Measurements from ENCODE around the gene ABRAXAS1. TPM values are rescaled to one million over a fixed set of nuclear protein-coding genes. Genes with fewer than 3 reads are reported as not detected.

The ABRAXAS1 gene
- total RNA-seq, 1 donor from 2014 or later, result 9.0 TPM

- DNase-seq (ENCODE audit: low spot score), result no peak
These were observed 30.2 kb downstream of the ABRAXAS1 start for GRCh38 chr4:83454686-83455085.

- no peak for DNase-seq (ENCODE audit: low spot score)
These were observed 35.9 kb downstream of the ABRAXAS1 start for GRCh38 chr4:83449009-83449408.

- no peak for DNase-seq (ENCODE audit: low spot score)
These were observed 44.0 kb downstream of the ABRAXAS1 start for GRCh38 chr4:83440899-83441298.

GRCh38 chr4:83440148-83440814, 44.6 kb downstream of the ABRAXAS1 start:
- no peak for DNase-seq (ENCODE audit: low spot score)

- no peak for DNase-seq (ENCODE audit: low spot score)
These were observed 46.2 kb downstream of the ABRAXAS1 start for GRCh38 chr4:83438719-83439118.

DNA sequence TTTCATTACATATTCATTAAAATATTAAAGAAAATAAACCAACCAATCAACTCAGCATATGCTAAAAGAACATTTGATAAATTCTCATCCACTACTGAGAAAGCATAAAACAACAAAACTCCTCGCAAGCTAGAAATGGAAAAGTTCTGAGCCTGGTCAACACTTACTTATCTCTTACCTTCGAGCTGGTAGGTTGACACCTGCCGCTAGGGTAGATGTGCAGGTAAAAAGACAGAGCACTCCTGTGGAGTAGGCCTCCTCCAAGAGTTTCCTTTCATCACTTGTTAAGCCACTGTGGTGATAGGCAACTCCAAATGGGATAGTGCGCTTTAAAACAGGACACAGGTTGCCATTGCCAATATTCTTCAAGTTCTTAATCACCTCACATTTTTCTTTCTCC, 48.2 kb downstream of the ABRAXAS1 start:
- no peak for DNase-seq (ENCODE audit: low spot score)

GRCh38 chr4:83431200-83431599, 53.7 kb downstream of the ABRAXAS1 start:
- DNase-seq (ENCODE audit: low spot score), result no peak

DNA sequence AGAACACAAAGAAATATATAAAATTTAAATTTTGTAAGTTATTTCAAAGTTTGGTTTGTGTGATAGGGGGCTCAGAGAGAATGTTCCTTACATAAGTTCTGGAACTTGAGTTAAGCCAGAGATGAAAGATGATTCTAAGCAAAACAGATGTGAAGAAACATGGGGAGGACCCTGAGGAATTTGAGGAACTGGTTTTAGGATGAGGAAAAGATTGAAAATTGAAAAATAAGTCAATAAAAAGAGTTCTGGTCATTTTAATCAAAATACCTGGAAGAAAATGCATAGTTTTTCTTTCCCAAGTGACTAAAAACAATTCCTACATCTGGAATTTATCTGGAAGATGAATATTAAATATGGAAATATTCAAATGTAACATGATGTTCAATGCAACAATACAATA, 66.7 kb downstream of the ABRAXAS1 start:
- no peak for DNase-seq (ENCODE audit: low spot score)

DNA sequence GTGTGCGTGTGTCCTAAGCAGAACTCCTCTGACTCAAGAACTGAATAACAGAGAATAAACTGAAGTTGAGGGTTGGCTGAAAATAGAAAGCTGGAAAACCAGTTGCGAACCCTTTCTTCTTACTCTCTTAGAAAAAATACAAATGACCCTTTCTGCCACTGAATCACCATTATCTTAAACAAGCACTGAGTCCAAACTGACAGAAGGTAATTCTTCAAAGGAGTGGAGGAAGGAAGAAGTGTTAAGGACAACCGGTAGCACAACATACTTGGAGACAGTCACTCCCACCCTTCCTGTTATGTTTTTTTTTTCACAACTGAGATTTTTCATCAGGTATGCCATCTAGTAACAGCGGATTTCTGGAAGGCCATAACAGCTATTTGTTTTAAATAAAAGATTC, 67.3 kb downstream of the ABRAXAS1 start:
- DNase-seq (ENCODE audit: low spot score), result no peak

DNA sequence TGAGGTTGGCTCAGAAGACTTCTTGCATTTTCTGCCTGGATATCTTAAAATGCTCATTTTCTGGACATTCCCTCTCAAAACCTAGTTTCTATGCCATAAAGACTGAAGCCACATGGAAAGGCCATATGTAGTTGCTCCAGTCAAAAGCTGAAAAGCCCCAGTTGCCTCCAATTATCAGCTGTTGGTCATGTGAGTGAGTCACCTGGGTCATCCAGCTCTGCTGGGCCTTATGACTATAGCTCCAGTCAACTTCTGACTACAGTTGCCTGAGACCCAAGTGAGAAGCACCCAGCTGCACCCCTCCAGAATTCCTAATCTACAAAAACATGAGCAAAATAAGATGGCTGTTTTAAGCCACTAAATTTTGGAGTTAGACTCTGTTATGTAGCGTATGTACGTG, 71.2 kb downstream of the ABRAXAS1 start:
- no peak for DNase-seq (ENCODE audit: low spot score)

Other genes starting within 250 kb of the ABRAXAS1 start
- gene COQ2, start 200.3 kb downstream of the ABRAXAS1 start, total RNA-seq, result 10.3 TPM
- gene HPSE, start 150.3 kb downstream of the ABRAXAS1 start, total RNA-seq, result 7.4 TPM
- gene HELQ, start 29.3 kb downstream of the ABRAXAS1 start, total RNA-seq, result 11.2 TPM
- gene MRPS18C, start 29.0 kb downstream of the ABRAXAS1 start, total RNA-seq, result 46.7 TPM
- gene GPAT3, start 51.0 kb upstream of the ABRAXAS1 start, total RNA-seq, result 9.2 TPM